ENCODE measurements around the gene GPR25. TPM values are rescaled to one million over a fixed set of nuclear protein-coding genes. Genes with fewer than 3 reads are reported as not detected.

The GPR25 gene
- total RNA-seq, 2 donors from 2014 or later, result not detected

DNA sequence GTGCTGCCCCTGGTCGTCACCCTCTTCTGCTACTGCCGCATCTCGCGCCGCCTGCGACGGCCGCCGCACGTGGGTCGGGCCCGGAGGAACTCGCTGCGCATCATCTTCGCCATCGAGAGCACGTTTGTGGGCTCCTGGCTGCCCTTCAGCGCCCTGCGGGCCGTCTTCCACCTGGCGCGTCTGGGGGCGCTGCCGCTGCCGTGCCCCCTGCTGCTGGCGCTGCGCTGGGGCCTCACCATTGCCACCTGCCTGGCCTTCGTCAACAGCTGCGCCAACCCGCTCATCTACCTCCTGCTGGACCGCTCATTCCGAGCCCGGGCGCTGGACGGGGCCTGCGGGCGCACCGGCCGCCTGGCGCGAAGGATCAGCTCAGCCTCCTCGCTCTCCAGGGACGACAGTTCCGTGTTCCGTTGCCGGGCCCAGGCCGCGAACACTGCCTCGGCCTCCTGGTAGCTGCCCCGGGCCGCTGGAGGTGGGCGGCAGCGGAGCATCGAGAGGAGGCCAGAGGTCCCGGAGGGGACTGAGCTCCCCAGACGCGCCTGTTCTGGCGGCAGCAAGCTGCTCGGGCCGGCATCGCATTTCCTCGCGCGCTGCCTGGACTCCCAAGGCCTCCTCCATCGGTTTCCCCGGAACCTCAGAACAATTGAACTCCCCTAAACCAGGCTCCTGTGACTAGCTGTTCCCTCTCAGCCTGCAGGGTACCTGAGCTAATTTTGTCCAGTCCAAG is 1.1 kb downstream of the GPR25 start:
- no peak for DNase-seq (ENCODE audit: low spot score)
- no peaks in the 10 kb centered on the region for H3K36me3 ChIP-seq
- TF ChIP-seq CTCF (IDR thresholded peaks at IDR 0.05), result no peak
- peak overlapping the region; percentile 67 for H3K4me3 ChIP-seq
- ATAC-seq (ENCODE audit: insufficient number of reproducible peaks, low FRiP score, low read depth), result no peak
- H3K27me3 ChIP-seq (replicated peaks; ENCODE audit: insufficient read depth), result no peaks in the 10 kb centered on the region
- H3K9me3 ChIP-seq, result no peaks in the 10 kb centered on the region
- H3K27ac ChIP-seq, result no peak overlapping the region
- H3K4me1 ChIP-seq (ENCODE audit: control insufficient read depth in 1 of 2, low read depth in 2 of 2), result peaks cover 11% of the 10 kb centered on the region in 2 donors

DNA sequence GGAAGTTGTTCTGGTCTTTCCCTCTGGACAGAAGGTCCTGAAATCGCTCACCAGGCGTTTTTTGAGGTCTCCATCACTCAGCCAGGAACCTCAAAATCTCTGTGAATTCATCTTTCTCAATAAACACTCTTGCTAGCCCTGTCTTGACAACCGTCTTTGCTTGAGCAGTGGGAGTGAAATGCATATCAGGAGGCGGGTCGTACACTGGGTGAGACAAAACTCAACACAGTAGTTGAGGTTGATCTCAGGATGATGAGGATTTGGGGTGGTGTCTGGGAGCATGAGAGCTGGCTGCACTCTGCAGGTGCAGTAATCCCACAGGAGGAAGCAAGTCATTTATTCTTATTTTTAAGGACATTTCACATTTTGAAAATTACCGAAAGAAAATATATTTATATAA is 1.9 kb downstream of the GPR25 start:
- DNase-seq (ENCODE audit: low spot score) (no peak), ATAC-seq (ENCODE audit: insufficient number of reproducible peaks, low FRiP score, low read depth) (no peak)
- H3K36me3 ChIP-seq, result no peaks in the 10 kb centered on the region
- H3K4me1 ChIP-seq (ENCODE audit: control insufficient read depth in 1 of 2, low read depth in 2 of 2), result peaks cover 11% of the 10 kb centered on the region in 2 donors
- no peak overlapping the region for H3K27ac ChIP-seq
- H3K9me3 ChIP-seq, result no peaks in the 10 kb centered on the region
- no peaks in the 10 kb centered on the region for H3K27me3 ChIP-seq (replicated peaks; ENCODE audit: insufficient read depth)
- no peak for TF ChIP-seq CTCF (IDR thresholded peaks at IDR 0.05)
- no peak overlapping the region for H3K4me3 ChIP-seq

DNA sequence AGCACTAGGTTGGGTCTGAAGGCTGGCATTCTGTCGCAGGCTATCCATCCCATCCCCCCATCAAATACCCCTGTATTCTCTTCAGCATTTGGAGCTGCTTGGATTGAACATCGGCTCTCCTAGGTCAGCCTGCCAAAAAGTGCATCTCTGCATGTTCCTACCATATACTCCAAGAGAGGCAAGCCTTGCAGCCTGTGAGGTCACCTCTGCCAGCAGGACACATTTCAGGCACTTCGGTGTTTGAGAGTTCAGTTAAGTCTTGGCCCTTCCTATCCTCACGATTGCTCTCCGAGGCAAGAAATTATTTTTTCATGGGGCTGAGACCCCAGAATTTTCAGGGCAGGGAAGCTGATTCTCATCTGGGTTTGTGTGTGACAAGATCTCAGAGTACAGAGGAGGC is 2.6 kb downstream of the GPR25 start:
- ATAC-seq (ENCODE audit: insufficient number of reproducible peaks, low FRiP score, low read depth) (no peak), DNase-seq (ENCODE audit: low spot score) (no peak)
- no peak overlapping the region for H3K4me3 ChIP-seq
- H3K27ac ChIP-seq, result no peak overlapping the region
- peaks cover 11% of the 10 kb centered on the region in 2 donors for H3K4me1 ChIP-seq (ENCODE audit: control insufficient read depth in 1 of 2, low read depth in 2 of 2)
- TF ChIP-seq CTCF (IDR thresholded peaks at IDR 0.05), result no peak
- H3K27me3 ChIP-seq (replicated peaks; ENCODE audit: insufficient read depth), result no peaks in the 10 kb centered on the region
- no peaks in the 10 kb centered on the region for H3K36me3 ChIP-seq
- H3K9me3 ChIP-seq, result no peaks in the 10 kb centered on the region

DNA sequence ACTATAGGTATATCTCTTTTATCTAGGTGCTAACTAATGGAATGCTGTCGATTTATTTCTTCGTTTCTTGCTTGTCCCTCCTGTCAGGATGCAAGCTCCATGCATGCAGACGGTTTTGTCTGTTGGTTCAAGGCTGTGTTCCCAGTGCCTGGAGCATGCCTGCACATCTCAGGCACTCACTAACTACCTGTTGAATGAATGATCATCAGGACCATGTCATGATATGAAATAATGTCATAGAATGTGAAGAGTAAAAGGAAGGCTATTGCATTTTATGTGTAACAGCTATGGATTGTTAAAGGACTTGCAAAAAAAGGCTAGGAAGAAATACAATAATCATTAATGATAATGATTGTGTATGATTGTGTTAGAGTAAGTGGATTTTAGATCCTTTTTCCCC is 4.2 kb downstream of the GPR25 start:
- H3K4me3 ChIP-seq, result no peak overlapping the region
- no peak for TF ChIP-seq CTCF (IDR thresholded peaks at IDR 0.05)
- H3K27me3 ChIP-seq (replicated peaks; ENCODE audit: insufficient read depth), result no peaks in the 10 kb centered on the region
- ATAC-seq (ENCODE audit: insufficient number of reproducible peaks, low FRiP score, low read depth) (no peak), DNase-seq (ENCODE audit: low spot score) (no peak)
- H3K4me1 ChIP-seq (ENCODE audit: control insufficient read depth in 1 of 2, low read depth in 2 of 2), result peaks cover 11% of the 10 kb centered on the region in 2 donors
- no peaks in the 10 kb centered on the region for H3K36me3 ChIP-seq
- H3K27ac ChIP-seq, result no peak overlapping the region
- no peaks in the 10 kb centered on the region for H3K9me3 ChIP-seq

GRCh38 chr1:200877839-200878551 is 5.2 kb downstream of the GPR25 start:
- Histone ChIP-seq H3K27me3 (replicated peaks; ENCODE audit: insufficient read depth) (no peaks in the 10 kb centered on the region), H3K27ac (no peak overlapping the region), H3K9me3 (no peaks in the 10 kb centered on the region), H3K4me1 (ENCODE audit: control insufficient read depth in 1 of 2, low read depth in 2 of 2) (peaks cover 8% of the 10 kb centered on the region in 2 donors), H3K36me3 (no peaks in the 10 kb centered on the region), H3K4me3 (no peak overlapping the region)
- no peak for TF ChIP-seq CTCF (IDR thresholded peaks at IDR 0.05)
- DNase-seq (ENCODE audit: low spot score) (no peak), ATAC-seq (ENCODE audit: insufficient number of reproducible peaks, low FRiP score, low read depth) (no peak)

Measured in thoracic aorta (tissue), 2 donors.